Inflammatory macrophage treated with lipopolysaccharide for 1 hour (primary cell): Measurements from ENCODE around the gene FEM1B.
A peak's percentile ranks its signal among the peaks of the same experiment; 100 is the strongest.

ENCODE experiments used
- DNase-seq, 2 donors: peaks; one replicate each; pipeline ENCODE4 v3.0.0-alpha.2; 2020 to 2022

The FEM1B gene

DNA sequence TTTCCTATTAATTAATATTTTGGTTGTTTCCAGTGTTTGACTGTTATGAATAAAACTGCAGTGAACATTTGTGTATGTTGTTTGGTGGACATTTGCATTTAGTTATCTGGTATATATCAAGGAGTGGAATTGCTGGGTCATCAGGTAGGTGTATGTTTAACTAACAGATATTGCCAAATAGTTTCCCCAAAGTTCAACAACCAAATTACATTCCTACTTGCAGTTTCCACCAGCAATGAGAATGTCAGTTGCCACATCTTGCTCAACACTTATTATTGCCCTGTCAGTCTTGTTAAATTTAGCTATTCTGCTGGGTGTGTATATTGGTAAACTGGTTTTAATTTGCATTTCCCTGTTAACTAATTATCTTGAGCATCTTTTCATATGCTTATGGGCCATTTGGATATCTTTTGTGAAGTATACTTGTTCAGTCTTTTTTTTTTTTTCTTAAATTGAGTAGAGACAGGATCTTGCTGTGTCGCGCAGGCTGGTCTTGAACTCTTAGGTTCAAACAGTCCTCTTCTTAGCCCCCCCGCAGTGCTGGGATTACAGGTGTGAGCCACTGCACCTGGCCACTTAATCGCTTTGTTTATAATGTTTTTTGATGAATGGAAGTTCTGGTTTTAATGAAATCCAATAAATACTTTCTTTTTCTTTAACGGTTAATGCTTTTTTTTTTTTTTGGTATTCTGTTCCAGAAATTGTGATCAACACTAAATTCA lies 7.9 kb downstream of the FEM1B start:
- peak; percentile 51 to 60 for DNase-seq

DNA sequence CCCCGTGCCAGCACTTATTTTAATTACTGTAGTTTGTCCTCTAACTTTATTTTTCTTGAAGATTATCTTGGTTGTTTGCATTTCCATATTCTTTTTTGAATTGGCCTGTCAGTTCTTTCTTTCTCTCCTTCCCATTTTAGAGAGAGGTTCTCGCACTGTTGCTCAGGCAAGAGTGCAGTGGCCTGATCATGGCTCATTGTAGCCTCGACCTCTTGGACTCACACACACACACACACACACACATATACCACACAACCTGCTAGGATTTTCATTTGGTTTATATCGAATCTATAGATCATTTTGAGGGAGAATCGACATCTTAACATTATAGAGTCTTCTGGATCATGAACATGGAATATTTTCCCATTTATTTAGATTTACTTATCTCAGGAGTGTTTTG lies 8.7 kb downstream of the FEM1B start:
- DNase-seq = no peak

DNA sequence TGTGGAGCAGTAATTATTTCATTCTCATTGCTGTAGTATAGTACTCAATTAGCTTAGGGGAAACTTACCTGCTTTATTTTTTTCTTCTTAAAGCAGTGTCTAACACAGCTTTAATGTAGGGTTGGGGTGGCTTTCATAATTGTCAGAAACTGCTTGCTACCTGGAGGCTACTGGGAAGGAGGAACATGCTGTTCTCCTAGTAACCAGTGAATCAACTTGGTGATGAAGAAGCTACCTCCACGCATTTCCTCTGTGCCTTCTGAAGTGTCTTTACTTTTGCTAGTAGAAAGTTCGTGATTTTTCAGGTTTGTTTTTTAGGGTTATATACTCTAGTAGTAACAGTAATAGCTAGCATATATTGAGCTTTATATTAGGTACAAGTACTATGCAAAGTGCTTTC lies 11.5 kb downstream of the FEM1B start:
- no peak for DNase-seq

DNA sequence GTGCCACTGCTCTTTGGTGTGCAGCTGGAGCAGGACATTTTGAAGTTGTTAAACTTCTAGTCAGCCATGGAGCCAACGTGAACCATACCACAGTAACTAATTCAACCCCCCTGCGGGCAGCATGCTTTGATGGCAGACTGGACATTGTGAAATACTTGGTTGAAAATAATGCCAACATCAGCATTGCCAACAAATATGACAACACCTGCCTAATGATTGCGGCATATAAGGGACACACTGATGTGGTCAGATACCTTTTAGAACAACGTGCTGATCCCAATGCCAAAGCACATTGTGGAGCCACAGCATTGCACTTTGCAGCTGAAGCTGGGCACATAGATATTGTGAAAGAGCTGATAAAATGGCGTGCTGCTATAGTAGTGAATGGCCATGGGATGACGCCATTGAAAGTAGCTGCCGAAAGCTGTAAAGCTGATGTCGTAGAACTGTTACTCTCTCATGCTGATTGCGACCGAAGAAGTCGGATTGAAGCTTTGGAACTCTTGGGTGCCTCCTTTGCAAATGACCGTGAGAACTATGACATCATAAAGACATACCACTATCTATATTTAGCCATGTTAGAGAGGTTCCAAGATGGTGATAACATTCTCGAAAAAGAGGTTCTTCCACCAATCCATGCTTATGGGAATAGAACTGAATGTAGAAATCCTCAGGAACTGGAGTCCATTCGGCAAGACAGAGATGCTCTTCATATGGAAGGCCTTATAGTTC lies 12.2 kb downstream of the FEM1B start:
- no peak for DNase-seq

DNA sequence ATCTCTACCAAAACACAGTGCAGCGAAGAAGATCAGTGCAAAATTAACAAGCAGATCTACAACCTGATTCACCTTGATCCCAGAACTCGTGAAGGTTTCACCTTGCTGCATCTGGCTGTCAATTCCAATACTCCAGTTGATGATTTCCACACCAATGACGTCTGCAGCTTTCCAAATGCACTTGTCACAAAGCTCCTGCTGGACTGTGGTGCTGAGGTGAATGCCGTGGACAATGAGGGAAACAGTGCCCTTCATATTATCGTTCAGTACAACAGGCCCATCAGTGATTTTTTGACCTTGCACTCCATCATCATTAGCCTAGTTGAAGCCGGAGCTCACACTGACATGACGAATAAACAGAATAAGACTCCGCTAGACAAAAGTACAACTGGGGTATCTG lies 13.2 kb downstream of the FEM1B start:
- no peak for DNase-seq

DNA sequence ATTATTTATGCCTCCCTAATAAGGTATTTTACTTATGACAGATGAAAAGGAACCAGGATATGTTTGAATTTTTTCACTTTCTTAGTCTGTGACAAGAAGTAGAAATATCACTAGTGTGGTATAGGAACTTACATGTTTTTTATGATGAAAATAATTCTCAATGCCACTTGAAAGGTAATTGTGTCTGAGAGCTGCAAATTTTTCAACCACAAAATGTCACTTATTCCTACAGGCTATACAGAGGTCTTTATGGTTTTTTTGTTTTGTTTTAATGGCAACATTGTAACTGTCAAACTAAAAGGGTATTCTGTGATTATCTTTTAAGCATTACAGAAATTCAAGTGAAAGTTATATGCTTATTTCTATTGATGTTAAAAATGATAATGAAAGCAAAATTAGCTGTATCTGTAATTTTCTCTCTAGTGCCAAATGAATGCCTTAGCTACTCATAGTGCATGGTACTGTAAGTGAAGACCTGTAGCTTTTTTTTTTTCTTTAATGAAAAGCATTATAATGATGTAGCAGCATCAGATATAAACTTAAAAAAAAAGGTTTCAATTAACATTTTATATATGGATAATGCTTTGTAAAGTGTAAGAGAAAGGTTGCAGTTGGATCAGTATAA lies 14.7 kb downstream of the FEM1B start:
- no peak for DNase-seq

DNA sequence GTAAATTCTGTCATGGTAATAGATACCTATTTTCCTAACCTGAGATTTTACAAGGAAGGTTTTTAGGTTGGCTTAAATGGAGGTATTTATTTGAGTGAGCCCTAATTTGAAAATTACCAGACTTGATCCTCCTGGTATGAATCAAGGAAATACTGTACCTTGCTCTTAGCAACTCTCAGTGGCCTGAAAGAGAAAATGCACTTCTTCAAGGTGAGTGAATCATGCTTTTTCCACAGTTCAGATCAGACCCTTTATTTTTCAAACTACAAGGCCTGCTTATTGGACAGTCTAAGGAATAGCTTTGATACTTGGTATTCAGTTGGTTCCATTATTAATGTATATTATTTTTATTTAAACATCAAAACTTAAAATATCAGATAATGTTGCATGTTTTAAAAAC lies 15.4 kb downstream of the FEM1B start:
- DNase-seq = no peak

DNA sequence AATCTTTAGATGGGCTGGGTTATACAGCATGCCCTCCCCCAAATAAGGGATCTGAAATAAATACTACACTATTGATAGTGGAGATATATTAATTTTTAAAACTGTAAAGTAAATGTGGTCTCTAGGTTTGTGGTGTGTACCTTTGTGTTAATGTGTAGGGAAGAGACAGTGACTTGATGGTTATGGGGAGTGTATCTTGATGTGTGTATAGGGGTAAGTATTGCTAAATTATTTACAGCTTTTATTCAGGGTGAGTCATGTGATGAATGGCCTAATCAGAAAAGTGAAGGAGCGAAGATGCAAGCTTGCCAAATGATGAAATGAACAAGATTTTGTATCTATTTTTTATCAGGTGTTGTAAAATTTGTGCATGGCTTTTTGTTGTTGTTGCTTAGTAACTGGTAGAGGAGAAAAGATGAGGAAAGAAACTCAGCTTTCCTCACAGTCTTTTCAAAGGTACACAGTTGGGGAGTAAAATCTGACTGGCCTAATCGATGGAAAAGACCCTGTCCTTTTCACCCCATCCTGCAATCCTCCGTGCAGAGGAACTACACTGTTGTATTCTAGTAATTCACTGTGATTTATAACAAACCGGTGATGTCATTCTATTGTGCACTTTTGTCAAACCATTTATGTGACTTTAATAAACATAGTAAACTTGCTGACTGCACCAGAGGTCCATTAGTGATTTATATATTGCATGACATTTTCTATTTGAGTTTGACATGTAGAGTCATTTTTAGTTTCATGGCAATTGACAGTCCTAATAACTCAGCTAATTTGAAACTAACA lies 17.7 kb downstream of the FEM1B start:
- DNase-seq = no peak

DNA sequence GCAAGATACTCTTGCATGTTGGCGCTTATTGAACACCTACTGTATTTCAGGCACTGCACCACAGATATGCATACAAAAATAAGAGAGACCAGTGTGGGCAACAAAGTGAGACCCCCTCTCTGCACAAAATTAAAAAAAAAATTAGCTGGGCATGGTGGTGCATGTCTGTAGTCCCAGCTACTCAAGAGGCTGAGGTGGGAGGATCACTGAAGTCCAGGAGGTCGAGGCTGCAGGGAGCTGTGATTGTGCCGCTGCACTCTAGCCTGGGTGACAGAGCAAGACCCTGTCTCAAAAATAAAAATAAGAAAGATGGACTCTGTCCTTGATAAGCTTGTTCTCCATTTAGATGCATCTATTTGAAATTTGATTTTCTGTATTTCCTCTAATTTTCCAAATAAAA lies 20.8 kb downstream of the FEM1B start:
- DNase-seq = no peak

DNA sequence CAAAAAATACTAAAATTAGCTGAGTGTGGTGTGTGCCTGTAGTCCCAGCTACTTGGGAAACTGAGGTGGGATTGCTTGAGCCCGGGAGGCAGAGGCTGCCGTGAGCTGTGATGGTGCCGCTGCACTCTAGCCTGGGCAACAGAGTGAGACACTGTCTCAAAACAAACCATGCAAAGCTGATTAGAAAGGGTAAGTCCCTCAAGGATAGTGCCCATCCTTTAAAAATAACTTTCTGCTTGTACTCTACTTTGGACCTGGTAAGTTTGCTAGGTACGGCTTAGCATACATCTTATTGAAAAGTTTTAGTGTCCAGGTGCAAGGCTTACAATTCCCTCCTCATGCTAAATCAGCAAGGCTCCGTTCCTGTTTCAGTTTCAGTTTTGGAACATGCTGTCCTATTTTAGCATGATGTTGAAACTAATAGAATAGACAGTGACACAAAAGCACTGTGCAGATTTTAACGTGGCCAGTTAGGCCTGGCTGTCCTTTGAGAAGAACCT lies 21.4 kb downstream of the FEM1B start:
- DNase-seq = peak; percentile 59 to 75

DNA sequence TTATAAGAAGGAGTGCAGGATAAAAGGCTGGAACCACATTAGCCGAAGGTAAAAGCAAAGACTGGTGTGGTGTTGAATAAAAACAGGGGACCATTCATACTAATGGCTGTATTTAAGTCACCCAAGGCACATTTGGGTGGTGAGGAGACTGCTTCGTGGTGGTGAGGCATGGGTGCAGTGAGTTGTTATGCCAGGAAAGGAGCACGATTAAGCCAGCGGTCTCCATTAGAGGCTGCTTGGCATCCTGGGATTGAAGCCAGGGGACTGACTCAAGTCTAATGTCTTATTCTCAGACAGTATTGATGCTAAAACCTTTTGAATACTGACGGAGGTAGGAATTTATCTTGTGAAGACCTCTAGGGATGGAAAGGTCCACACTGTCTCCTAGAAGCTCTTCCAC lies 21.9 kb downstream of the FEM1B start:
- DNase-seq = no peak

DNA sequence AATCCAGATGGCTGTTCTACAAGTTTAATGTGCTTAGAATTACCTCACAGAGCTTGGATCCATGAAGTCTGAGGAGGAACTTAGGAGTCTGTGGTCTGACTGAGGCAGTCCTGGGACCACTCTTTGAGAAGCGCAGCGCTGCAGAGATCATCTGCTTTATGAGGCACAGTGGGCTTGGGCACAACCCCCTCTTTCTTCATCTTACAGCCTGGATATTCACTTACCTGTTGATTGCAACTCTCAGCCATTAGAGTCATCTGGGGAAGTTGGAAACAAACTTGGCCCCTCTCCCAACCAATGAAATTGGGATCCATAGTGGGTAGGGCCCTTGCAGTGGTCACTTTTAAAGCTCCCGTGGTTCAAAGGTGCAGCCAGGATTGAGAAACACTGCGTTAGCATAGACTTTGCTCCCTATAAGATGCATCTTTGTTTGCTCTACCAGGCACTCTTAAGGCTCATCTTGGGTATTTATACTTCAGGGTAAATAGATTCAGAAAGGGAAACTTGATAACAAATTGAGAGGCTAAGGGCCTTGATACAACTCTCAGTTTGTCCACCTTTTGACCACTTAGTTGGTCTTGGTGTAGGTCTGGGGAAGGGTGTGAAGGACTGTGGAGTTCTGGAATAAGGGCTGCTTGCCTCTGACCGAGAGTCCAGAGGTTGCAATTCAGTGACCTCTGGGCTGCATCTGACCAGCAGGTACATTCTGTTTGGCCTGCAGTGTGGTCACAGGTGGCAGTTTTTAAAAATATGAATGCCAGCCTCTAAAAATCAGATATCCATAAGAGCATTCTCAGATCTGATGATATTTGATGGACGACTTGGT lies 22.8 kb downstream of the FEM1B start:
- DNase-seq = no peak

DNA sequence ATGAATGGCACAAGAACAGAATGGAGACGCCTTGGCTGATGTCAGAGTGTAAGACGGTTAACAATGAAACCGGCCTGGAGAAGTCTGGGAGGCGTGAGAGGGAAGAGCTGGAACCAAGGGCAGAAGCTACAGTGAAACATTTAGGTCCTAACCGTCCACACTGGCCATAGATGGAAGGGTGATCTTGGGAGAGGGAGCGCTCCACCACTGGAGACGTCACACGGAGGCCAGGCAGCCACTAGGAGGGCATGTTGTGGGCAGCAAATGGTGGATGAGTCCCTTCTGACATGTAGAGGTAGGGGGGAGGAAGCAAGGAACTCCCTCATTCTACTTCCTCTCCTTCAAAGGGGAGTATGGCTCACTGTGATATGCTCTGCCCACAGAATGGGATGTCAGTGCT lies 23.8 kb downstream of the FEM1B start:
- DNase-seq = peak in 1 of 2 donors; percentile 70

DNA sequence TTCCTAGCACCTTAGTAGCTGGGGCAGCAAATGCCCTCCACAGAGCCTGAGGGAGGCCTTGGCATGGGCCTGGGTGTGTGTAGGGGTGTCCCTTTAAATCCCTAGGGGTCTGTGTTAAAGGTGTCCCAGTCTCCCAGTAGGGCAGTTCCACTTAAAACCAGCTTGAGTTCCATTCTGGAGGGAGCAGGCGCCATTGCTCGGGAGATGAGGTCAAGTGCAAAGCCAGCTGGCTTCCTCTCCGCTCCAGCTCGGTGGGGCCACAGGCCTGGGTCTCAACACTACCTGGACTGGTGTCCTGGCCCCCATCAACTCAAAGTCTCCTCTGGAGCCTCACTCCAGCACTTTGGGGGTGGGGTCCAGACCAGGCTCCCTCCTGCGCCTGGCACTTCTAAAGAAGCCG lies 25.2 kb downstream of the FEM1B start:
- no peak for DNase-seq

DNA sequence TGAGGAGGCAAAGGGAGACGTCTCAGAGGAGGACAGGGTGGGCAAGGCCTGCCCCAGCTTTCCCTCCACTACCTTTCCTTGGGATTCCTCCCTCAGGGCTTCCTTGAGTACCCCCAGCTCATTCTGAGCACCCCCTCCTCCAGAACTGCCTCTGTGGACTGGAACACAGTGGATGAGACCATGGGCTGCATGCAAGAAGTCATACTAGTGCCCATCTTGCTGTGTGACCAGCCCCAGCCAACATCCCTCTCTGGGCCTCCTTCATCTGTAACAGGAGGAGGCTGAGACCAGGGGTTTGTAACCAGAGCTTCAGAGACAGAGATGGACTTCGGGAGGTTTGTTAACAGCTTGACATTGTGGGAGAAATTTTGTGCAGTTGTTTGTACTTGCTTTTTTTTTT lies 25.6 kb downstream of the FEM1B start:
- DNase-seq = no peak

DNA sequence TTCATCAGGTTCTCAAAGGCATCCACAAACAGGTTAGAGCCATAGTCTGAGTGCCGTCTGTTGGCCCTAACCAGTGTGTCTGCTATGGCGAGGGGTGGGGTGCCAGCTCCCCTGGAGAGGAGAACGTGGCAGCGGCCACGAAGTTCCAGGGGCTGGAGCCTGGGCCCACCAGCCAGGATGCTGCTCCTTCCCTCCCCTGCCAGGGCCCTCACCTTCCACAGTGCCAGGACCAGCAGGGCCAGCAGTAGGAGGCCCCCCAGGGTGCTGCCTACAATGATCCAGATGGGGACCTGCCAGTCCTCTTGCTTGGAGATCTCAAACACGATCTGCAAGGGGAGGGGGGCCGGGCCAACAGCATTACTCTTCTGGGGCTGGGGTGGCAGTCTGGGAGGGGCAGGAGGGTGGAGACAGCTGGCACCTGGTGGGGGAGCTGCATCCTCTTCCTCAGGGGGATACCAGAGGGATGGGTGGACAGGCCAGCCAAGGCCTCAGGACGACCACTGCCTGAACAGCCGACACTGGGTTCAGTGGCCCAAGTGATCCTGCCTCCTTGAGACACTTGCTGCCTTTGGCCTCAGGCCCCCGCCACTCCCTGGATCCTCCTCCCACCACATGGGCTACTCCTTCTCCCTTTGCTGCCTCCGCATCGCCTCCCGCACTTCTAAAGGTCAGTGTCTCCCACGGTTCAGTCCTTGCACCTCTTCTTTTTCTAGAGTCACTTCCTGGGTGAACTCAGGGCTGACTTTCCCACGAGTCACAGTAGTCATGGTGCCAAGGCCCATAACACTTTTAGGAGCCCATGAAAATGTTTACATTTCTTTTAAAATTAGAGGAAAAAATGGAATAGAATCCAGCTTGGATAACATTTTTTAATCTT lies 26.3 kb downstream of the FEM1B start:
- DNase-seq = peak; percentile 48 to 57

DNA sequence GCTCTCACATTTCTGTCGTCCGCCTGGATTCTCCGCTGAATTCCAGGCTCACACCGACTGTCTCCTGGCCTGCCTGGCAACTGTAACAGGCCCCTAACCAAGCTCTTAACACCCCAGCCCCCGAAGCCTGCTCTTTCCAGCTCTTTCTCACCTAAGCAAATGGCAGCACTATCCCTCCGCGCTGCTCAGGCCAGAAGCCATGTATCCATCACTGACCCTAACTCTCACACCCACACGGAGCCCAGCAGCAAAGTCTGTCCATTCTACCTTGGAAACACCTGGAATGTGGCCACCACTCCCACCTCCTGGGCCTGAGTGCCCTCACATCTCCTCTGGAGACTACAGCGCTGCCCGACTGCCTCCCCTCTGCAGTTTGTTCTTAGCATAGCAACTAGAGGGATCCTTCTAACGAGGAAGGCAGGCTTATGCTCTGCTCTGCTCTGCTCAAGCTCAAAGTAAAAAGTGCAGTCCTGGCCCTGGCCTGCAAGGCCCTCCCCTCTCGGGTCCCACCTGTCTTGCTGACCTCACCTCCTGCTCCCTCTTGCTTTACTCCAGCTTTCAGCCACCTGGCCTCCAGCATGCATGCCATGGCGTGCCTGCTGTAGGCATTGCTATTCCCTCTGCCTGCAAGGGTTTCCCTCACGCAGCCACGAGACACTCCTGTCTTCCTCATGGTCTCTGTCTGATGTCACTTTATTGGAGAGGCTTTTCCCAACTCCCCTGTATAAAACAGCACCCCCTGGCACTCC lies 27.2 kb downstream of the FEM1B start:
- no peak for DNase-seq

DNA sequence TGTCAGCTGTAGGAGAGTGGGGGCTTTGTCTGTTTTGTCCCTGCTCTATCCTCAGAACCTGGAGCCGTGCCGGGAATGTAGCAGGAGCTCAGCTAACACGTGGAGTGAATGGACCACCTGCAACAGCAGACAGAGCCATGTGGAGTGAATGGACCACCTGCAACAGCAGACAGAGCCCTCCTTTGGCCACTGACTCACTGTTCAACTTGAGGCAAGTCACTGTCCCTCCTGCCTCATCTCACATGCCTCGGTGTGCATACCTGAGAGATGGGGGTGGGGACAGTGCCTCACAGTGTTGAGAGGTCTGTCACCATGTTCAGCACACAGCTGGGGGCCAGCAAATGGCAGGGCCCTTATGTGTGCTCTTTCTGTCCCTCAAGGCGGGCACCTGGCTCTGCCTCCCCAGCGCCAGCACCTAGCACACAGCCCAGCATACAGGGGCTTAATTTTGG lies 27.9 kb downstream of the FEM1B start:
- DNase-seq = no peak

DNA sequence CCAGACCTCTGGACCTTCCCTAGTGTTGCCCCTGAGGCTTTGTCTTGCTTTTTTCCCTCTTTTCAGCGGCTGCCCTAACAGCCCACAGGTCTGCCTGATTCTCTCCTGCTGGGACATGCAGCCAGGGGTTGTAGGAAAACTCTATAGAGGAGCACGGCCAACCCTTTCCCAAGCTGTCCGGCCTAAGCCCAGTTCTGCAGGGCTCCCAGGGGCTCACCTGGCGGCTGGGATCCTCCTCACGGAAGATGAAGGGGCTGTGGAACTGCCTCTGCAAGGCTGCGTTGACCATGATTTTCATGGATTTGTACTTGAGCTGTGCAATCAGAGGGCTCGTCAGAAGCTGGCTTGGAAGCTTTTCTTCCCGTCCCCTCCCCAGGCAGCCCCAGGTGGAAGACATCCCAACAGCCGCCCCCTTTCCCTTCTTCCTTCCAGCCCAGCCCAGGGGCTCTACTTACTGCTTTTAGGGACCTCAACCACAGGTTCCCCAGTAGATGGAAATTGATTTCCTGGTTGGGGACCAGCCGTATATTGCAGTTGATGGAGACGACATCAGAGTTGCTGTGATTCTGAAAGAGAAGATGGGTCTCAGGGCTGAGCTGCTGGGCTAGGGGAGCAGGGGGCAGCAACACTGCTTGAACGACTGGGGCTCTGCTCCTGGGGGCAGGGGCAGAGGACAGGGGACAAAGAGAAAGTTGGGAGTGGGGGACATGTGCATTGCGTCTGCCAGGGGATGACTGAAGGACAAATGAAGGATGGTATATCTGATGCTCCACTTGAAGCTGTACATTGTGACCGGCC lies 29.8 kb downstream of the FEM1B start:
- no peak for DNase-seq

DNA sequence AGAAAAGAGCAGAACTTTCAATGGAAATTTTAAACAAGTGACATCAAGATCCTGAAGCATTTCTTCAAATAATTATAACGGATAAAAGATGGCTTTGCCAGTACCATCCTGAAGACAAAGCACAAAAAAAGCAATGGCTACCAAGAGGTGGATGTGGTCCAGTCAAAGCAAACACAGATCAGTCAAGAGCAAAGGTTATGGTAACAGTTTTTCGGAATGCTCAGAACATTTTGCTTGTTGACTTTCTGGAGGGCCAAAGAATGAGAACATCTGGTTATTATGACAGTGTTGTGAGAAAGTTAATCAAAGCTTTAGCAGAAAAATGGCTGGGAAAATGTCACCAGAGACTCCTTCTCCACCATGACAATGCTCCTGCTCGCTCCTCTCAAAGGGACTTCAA lies 31.5 kb downstream of the FEM1B start:
- DNase-seq = no peak
